Stimulated activated CD8-positive, alpha-beta memory T cell treated with anti-CD3 and anti-CD28 coated beads, Interleukin-12 subunit alpha, Interleukin-12 subunit beta, amount 100 ng/mL, for 4 hours (primary cell): Measurements from ENCODE around the gene PDE4B.
"Not testable (repeated sequence)": the region's sequence is repeated elsewhere in the genome, so short reads cannot be mapped to it uniquely, and the experiment has no call there.

Source experiments
- DNase-seq: peaks from one replicate; pipeline ENCODE4 v3.0.0-alpha.2; 2020; ENCODE audit warnings: low read depth

PDE4B gene

GRCh38 chr1:65814752-65815151, 22.1 kb downstream of the PDE4B start:
- DNase-seq, result no peak

- no peak for DNase-seq
Observed at GRCh38 chr1:65817891-65818290, 25.2 kb downstream of the PDE4B start.

DNA sequence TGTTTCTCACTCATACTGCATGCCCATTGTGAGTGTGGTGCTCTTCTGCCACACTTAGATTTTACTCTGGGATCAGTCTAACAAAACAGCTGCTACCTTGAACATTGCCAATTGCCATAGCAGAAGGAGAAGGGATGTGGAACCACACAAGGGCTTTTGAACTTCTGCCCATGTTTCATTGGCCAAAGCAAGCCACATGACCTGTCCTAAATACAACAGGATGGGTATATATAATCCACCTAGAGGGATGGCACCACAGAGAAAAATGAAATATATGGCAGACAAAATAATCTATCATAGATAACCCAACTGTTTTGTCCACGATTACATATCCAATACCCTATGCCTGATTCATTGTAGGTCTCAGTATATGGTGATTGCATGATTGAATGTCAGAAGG, 26.3 kb downstream of the PDE4B start:
- no peak for DNase-seq

GRCh38 chr1:65820983-65821382, 28.3 kb downstream of the PDE4B start:
- no peak for DNase-seq

- DNase-seq, result no peak
Observed at GRCh38 chr1:65821386-65821785, 28.7 kb downstream of the PDE4B start.

DNA sequence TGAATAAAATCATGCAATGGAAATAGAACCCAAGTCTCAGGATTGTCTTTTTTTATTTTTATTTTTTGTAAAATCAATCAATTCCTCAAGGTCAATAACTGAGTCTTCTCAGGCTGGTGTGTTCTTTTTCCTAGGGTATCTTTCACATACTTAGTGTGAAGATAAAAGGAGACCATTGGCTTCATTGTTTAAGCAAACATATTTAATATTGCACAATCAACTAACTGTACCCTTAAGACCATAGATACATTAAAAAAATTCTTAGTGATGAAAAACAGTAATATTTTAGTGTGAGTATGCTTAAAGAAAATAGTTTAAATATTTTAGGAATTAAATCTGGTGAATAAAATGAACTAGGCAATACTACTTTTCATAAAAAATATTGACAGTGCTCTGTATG, 31.4 kb downstream of the PDE4B start:
- DNase-seq, result no peak

GRCh38 chr1:65825741-65826140, 33.0 kb downstream of the PDE4B start:
- no peak for DNase-seq

- no peak for DNase-seq
Observed at GRCh38 chr1:65826782-65827181, 34.1 kb downstream of the PDE4B start.

DNA sequence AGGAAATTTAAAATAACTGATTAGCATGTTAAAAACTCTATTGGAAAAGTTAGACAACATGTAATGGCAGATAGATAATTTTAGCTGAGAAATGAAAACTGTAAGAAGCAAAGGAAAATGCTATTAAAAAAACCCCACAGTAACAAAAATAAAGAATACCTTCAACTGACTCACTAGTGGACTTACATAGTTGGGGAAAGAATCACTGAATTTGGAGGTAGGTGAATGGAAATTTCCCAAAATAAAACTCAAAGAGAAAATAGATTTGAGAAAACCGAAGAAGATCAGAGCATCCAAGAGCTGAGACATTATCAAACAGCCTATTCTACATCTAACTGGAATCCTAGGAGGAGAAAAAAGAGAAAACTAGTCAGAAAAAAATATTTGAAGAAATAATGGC, 34.7 kb downstream of the PDE4B start:
- DNase-seq, result no peak

DNA sequence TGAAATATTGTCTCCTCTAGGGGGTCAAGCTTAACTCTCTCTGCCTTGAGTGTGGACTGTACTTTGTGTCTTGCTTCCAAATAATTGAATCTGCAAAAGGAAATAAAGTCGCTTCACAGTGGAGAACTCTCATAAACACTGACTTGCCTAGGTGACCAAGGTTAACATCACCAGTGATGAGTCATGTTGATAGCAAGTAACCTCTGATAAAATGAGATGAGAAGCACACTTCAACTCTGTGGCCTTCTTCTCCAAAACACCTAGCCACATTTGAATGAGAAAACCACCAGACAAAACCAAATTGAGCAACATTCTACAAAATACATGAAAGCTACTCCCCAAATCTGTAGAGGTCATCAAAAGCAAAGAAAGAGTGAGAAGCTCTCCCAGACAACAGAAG, 37.6 kb downstream of the PDE4B start:
- no peak for DNase-seq

DNA sequence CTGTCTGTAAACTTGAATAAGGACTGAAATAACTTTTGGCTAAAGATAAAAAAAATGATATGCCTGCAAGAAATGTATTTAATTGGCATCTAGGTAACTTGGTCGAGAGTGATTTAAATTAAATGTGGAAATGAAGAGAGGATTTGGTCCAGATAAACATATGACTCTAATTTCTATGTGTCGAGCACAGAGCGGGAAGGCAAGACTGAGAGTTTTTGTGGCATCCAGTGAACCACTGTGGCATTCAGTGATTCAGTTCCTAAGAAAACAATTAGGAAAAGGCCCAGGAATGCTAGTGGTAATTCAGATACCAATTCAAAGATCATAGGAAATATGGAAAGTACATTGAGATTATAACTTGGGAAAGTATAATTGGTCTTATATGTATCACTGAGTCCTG, 39.6 kb downstream of the PDE4B start:
- no peak for DNase-seq

DNA sequence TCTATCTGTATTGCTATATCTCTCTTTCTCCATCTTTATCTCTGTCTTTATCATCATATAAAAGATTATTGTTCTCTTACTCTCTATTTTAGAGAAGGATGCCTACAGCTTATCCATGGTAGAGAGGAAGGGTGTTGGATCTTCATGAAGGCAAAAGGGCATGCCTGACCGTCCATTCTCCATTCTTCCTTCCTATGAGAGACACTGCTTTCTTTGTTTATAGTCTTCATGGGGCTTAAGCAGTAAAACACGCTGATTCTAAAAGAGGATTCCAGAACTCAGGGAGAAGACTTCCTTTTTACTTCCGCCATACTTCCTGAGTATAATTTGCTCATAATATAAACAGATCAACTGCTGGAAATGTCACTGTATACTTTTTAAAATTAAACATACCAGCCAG, 44.0 kb downstream of the PDE4B start:
- DNase-seq, result no peak

- DNase-seq, result no peak
Observed at GRCh38 chr1:65840683-65841082, 48.0 kb downstream of the PDE4B start.

DNA sequence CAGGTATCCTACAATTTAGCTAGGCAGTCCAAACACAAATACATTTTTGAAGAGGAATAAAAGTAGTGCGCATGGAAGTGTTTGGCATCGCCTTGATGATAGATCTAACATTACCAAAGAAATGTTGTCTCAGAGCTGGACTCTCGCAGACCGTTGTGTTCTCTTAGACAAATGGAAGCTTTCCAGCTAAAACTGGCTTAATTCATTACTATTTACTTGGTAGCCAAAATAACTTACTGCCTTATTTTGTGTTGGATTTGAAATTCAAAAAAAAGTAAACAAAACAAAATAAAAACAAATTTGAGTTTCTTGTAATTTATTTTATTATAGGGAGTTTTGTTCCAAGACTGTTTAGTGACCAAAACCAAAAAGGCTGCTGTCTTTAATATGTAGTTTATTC, 51.6 kb downstream of the PDE4B start:
- no peak for DNase-seq

- DNase-seq, result no peak
Observed at GRCh38 chr1:65844821-65845534, 52.3 kb downstream of the PDE4B start.

DNA sequence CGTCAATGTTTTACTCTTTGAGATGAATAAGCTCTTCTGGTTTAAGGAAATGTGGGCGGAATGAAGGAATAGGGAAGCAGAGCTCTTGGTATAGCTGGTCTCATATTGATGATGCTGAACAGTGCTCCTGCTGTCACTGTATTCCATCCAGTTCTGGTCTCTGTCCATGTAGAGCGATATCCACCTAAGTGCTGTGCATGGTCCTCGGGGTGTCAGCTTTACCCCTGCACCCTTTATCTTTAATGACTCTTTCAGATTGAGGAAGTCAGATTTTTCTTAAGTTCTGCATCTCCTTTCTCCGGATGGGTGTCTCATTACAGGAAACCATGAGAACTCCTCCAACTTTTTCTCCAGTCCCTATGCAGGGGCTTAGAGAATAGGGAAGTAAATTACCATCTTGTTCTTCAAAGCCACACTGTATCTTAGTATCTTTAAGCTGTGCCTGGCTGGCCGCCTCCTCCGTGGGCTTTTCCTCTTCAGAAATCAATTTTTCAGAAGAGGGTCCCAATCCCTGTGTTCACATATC, 52.9 kb downstream of the PDE4B start:
- DNase-seq, result no peak

GRCh38 chr1:65846866-65847265, 54.2 kb downstream of the PDE4B start:
- no peak for DNase-seq

DNA sequence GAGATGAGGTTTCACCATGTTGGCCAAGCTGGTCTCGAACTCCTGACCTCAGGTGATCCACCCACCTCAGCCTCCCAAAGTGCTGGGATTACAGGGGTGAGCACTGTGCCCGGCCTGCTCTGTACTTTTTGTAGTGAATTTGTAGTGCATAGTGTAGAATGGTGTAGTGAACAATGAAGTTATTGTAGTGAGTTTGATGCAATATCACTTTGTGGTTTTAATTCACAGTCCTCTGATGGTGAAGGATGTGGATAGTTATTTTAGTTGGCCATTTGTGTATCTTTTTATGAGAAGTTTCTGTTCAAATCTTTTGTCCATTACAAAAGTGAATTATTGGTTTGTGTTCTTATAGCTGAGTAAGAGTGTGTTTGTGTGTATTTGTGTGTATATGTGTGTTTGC, 57.6 kb downstream of the PDE4B start:
- no peak for DNase-seq

DNA sequence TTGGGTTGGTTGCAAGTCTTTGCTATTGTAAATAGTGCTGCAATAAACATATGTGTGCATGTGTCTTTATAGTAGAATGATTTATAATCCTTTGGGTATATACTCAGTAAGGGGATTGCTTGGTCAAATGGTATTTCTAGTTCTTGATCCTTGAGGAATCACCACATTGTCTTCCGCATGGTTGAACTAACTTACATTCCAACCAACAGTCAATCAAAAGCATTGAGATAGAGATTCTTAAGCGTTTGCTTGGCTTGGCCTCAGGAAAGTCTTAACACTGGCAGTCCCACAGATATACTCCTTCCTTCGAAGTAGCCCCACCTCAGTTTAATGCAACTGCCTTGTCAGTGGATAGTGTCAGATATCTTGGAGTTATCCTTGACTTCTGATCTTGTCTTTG, 63.9 kb downstream of the PDE4B start:
- not testable (repeated sequence) for DNase-seq

- no peak for DNase-seq
Observed at GRCh38 chr1:65866439-65866838, 73.7 kb downstream of the PDE4B start.

DNA sequence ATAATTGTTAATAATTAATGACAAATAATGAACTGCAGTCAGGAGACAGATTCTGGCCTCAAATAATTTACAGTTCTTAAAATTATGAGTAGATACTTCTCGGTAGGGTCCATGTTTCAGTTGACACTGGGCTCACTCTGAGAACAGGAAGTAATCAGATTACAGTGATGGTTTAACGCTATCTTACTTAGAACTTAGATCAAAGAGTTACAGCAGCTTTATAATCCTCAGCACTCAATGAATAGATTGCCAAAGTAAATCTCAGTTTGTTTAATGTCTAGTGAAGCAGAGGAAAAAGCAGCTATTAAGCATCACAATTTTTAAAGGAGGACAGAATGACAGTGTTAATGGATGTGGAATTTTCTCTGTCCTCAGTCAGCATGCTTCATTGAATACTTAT, 79.6 kb downstream of the PDE4B start:
- DNase-seq, result no peak

DNA sequence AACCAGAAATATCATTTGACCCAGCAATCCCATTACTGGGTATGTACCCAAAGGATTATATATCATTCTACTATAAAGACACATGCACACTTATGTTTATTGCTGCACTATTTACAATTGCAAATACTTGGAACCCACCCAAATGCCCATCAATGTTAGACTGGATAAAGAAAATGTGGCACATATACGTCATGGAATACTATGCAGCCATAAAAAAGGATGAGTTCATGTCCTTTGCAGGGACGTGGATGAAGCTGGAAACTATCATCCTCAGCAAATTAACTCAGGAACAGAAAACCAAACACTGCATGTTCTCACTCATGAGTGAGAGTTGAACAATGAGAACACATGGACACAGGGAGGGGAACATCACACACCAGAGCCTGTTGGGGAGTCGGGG, 85.6 kb downstream of the PDE4B start:
- DNase-seq, result not testable (repeated sequence)

GRCh38 chr1:65880611-65881010, 87.9 kb downstream of the PDE4B start:
- no peak for DNase-seq

- DNase-seq, result no peak
Observed at GRCh38 chr1:65881067-65881594, 88.4 kb downstream of the PDE4B start.
